Muscle layer of colon (tissue), 2 donors: ENCODE results near the gene DNM2.
A peak's percentile ranks its signal among the peaks of the same experiment; 100 is the strongest.

ENCODE experiments used
- H3K27ac ChIP-seq: one replicate; pipeline ENCODE4 v1.7.0; 2013; ENCODE audit warnings: low read depth, mild to moderate bottlenecking, low read length, moderate library complexity
- H3K27me3 ChIP-seq, 2 donors: one replicate each; pipeline ENCODE4 v1.7.0; 2013; ENCODE audit warnings: low read length in 2 of 2, mild to moderate bottlenecking in 2 of 2; ENCODE audit not compliant: insufficient read depth in 2 of 2, control insufficient read depth in 1 of 2
- H3K36me3 ChIP-seq: one replicate; pipeline ENCODE4 v1.7.0; 2013; ENCODE audit warnings: mild to moderate bottlenecking, low read length; ENCODE audit not compliant: insufficient read depth
- H3K4me1 ChIP-seq: one replicate; pipeline ENCODE4 v1.7.0; 2013; ENCODE audit warnings: mild to moderate bottlenecking, low read length; ENCODE audit not compliant: insufficient read depth
- H3K4me3 ChIP-seq, 2 donors: one replicate each; pipeline ENCODE4 v1.7.0; 2013; ENCODE audit warnings: low read length in 2 of 2, low read depth in 1 of 2, mild to moderate bottlenecking in 1 of 2, moderate library complexity in 1 of 2
- H3K9ac ChIP-seq: one replicate; pipeline ENCODE4 v1.7.0; 2013; ENCODE audit warnings: low read length
- H3K9me3 ChIP-seq: one replicate; pipeline ENCODE4 v1.7.0; 2013; ENCODE audit warnings: mild to moderate bottlenecking, low read length
- donor health status: abdominal sarcoma.
- donor health status: Adenocarcinoma of cecum.

DNM2 gene

DNA sequence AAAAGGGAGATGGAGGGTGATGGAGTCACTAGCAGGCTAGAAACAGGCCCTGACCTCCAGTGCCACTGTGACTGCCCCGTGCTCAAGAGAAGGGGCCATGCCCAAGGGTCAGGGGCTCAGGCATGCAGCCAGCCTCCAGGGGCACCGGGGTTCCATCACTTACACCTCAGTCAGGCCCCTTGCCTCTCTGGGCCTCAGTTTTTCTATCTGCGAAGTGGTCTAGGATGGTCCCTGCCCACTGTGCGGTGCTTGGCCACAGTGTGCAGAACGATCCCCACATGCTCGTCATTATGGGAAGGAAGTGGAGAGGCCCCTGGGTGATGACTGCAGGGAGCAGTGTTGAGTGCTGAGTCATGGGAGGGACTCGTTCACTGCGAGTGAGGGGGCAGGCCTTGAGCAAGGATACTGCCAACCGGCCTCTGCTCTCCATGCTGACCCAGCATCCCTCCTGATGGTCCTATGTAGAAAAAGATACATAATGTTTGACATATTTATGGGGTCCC lies 95.1 kb downstream of the DNM2 start:
- Histone ChIP-seq H3K9me3 (no peaks in the 10 kb centered on the region), H3K4me1 (no peaks in the 10 kb centered on the region), H3K9ac (no peak overlapping the region), H3K27me3 (no peaks in the 10 kb centered on the region), H3K36me3 (peaks cover 52% of the 10 kb centered on the region), H3K27ac (peak overlapping the region; percentile 17), H3K4me3 (no peak overlapping the region)

DNA sequence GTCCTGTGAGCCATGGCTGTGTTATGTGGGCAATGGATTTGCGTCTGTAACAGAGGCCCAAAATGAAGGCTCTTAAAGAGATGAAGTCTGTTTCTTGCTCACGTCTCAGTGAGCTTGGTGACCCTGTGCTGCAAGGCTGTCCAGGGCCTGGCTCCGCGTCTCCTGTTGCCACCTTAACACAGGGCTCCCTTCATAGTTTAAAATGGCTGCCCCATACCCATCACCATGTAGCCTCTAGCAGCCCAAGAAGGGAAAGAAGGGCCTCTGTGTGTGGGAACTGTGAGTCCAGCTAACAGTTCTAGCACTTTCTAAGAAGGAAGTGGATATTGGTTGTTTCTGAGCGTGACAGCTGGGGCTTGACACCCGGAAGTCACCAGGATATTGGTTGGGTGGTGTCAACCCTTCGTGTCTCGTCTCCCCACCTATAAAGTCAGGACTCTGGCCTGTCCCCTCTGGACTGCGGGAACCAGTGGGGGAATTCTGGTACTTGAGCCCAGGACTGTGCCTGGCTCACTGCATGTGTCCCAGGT lies 97.2 kb downstream of the DNM2 start:
- no peaks in the 10 kb centered on the region for H3K27me3 ChIP-seq
- no peak overlapping the region for H3K9ac ChIP-seq
- H3K36me3 ChIP-seq, result peaks cover 42% of the 10 kb centered on the region
- H3K27ac ChIP-seq, result no peak overlapping the region
- no peaks in the 10 kb centered on the region for H3K9me3 ChIP-seq
- H3K4me3 ChIP-seq, result no peak overlapping the region
- no peaks in the 10 kb centered on the region for H3K4me1 ChIP-seq

DNA sequence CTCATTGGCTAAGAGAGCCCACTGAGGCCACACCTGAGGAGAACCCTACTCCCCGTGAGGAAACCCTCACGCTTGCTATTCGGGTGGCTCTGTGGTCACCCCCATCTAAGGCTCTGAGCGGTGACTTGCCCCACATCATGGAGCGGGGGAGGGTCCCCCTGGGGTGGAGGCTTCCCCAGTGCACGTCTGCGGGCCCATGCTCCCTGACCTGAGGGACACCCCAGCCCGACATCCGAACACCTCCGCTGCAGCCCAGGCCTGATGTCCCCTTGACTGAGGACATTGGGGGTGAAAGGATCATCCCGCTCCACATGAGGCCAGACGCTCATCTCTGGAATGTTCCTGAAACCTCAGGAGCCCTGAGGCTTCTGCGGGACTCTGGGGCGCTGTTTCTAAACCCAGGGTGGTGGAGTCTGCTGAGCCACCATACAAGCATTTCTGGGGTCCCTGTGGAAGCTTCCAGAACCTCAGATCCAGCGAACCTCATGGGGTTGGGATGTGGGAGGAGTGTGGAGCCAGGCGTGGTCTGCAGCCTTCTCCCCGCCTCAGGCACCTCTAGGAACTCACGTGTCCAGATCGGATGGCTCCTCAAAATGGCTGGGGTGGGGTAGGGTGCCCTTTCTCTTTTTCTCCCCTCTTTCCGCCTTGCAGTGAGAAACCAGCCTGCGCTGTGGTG lies 98.2 kb downstream of the DNM2 start:
- no peak overlapping the region for H3K9ac ChIP-seq
- peaks cover 42% of the 10 kb centered on the region for H3K36me3 ChIP-seq
- peak overlapping the region in 1 of 2 donors; percentile 43 for H3K4me3 ChIP-seq

DNA sequence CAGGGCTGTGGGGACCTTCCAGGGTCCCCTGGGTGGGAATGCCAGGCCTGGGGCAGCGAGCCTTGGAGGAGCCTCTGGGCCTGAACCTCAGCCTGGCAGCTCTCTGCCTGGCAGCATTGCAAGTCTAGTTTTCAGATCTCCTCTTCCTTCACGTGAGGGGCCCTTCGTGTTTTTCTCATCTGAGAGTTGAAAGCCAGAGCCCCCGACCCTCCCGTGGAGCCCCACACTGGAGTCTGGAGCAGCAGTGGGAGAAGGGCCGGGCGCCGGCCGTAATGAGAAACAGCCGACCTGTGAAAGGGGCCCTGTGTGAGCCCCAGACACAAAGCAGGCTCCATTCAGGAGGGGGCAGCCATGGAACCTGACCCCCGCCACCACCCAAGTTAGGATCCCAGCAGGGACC lies 98.8 kb downstream of the DNM2 start:
- H3K9me3 ChIP-seq, result no peaks in the 10 kb centered on the region
- no peak overlapping the region for H3K9ac ChIP-seq
- H3K4me3 ChIP-seq, result peak overlapping the region in 1 of 2 donors; percentile 43
- H3K27ac ChIP-seq, result no peak overlapping the region
- no peaks in the 10 kb centered on the region for H3K27me3 ChIP-seq
- peaks cover 40% of the 10 kb centered on the region for H3K36me3 ChIP-seq
- no peaks in the 10 kb centered on the region for H3K4me1 ChIP-seq

More for the DNA sequence above, 98.2 kb downstream of the DNM2 start:
- Histone ChIP-seq H3K4me1 (no peaks in the 10 kb centered on the region), H3K27ac (no peak overlapping the region), H3K27me3 (no peaks in the 10 kb centered on the region), H3K9me3 (no peaks in the 10 kb centered on the region)

DNA sequence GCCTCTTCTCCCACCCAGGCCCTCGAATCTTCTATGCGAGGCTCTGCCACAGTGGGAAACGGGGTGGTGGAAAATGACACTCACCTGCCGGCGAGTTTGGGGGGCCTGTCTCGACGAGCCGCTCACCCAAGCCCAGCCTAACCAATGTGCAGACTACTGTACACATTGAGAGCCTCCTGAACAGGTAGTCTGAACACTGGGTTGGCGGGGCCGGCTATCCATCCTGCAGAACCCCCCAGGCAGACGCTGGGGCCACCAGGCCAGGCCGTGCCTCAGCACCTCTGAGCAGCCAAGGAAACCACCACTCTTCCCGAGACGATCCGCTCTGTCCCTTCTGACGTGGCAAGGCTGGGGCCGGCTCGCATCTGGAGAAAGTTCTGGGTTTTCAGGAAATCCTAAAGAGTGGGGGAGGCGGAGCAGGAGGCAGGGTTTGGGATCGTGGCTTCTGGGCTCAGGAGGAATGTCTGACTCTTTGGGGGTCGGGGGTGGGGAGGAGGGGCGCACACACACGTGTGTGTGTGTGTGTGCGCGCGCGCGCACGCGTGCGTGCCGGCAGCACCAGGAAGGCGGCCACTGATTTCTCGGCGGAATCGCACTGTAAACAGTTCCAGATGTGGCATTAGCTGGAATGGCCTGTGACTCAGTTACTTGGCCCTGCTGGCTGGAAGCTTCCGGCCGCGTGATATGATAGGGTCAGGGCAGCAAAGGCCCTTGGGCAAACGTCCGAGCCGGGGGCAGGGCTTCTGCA lies 99.6 kb downstream of the DNM2 start:
- peaks cover 40% of the 10 kb centered on the region for H3K36me3 ChIP-seq
- H3K9me3 ChIP-seq, result no peaks in the 10 kb centered on the region

DNA sequence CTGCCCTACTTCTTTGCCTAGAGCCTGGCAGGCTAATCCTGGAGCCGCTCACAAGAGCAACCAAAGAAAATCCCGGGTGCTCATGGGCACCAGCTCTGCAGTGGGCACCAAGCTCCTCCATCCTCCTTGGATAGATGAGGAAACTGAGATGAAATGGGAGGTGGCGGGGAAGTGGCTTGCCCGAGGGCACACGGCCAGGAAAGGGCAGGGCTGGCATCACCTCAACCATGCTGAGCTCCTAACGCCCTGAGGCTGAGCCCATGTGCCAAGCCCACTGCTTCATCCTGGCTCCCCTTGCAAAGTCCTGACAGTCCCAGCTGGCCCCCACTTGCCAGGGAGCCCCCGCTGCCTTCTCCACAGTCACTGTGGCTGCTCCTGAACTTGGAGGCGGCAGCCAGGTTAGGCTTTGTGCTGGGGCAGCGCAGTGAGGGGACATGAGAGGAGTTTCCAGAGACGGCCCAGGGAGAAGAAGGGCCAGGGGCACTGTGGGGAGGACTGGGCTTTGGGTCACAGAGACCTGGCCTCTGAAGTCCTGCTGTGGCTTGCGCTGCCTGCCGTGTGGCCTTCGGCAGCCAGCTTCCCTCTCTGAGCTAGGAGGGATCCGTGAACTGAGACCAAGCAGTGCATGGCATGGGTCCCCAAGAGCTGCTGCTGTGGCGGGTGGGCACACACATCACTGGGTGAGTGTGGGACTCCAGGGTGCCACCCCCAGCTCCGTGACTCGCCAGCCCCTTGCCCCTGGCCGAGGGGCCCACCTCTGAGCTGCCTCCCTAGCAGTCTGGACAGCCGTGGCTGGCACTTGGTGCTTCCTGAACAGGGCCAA lies 100.6 kb downstream of the DNM2 start:
- Histone ChIP-seq H3K27me3 (no peaks in the 10 kb centered on the region), H3K36me3 (peaks cover 34% of the 10 kb centered on the region), H3K9ac (no peak overlapping the region), H3K4me3 (no peak overlapping the region), H3K9me3 (no peaks in the 10 kb centered on the region), H3K27ac (no peak overlapping the region), H3K4me1 (no peaks in the 10 kb centered on the region)

More for the DNA sequence above, 99.6 kb downstream of the DNM2 start:
- Histone ChIP-seq H3K27me3 (no peaks in the 10 kb centered on the region), H3K4me1 (no peaks in the 10 kb centered on the region), H3K4me3 (peak overlapping the region in 1 of 2 donors; percentile 43), H3K9ac (no peak overlapping the region), H3K27ac (no peak overlapping the region)

DNA sequence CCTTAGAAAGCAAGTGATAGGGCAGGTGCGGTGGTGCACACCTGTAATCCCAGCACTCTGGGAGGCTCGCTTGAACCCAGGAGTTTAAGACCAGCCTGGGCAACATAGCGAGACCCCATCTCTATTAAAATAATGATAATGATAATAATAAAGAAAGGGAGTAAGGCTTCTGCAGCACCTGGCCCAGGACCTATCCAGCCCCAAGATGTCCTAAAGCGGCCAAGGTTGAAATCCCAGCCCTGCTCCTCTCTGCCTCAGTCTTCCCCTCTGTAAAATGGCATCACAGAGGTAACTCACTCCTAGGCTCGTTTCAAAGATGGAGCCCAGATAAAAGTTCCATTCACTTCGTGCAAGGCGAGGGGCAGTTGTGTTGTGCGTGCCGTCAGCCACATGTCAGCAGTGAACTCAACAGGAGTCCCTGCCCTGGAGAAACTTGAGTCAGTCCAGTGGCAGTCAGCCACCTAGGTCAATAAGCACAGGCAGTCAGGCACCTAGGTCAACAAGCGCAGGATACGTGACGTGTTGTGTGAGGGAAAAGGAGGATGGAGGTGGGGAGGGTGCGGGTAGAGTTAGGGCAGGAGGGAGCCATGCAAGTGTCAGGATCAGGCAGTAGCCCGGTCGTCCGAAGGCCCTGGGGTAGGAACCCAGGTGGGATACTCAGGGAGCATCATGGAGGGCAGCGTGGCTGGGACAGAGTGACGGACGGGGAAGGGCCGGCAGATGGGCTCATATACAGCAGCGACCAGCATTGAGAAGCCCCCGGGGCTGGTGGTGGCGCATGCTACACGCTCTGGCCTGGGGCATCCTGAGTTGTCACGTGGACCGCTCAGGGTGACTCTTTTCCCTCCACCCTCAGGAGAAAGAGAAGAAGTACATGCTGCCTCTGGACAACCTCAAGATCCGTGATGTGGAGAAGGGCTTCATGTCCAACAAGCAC lies 101.5 kb downstream of the DNM2 start:
- H3K36me3 ChIP-seq, result peaks cover 35% of the 10 kb centered on the region
- H3K9me3 ChIP-seq, result no peaks in the 10 kb centered on the region
- H3K9ac ChIP-seq, result no peak overlapping the region
- H3K4me3 ChIP-seq, result no peak overlapping the region
- H3K4me1 ChIP-seq, result no peaks in the 10 kb centered on the region
- no peak overlapping the region for H3K27ac ChIP-seq
- no peaks in the 10 kb centered on the region for H3K27me3 ChIP-seq

DNA sequence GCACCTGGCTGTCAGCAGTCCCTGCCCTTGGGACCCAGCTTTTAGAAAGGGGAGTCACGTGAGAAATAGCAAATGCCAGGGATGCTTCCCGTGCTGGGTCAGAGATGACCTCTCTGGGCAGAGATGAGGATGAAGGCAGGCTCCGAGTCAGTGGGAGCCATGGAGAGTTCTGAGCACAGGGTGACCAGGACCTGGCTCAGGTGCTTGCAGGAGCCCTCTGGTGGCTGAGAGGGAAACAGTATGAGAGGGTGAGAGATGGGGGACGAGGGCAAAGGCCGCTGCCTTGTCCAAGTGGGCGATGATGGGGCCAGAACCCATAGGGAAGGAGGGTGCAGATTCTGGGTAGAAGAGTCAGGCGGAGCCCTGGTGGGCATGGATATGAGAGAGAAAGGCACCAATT lies 102.3 kb downstream of the DNM2 start:
- Histone ChIP-seq H3K27me3 (no peaks in the 10 kb centered on the region), H3K9me3 (no peaks in the 10 kb centered on the region), H3K27ac (no peak overlapping the region), H3K36me3 (peaks cover 35% of the 10 kb centered on the region), H3K4me1 (no peaks in the 10 kb centered on the region), H3K9ac (no peak overlapping the region), H3K4me3 (no peak overlapping the region)

DNA sequence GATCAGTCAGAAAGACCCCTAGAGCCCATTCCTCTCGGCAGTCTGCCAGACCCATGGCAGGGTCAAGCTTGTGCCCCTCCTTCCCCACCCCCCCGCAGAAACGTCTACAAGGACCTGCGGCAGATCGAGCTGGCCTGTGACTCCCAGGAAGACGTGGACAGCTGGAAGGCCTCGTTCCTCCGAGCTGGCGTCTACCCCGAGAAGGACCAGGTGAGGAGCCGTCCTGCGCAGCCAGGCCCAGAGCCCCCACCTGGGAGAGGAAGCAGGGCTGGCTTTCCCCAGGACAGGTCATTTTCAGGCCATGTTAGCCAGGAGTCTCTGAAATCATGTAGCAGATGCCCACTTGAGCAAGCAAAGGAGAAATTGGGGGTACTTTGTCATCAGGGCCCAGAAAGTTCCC lies 105.8 kb downstream of the DNM2 start:
- Histone ChIP-seq H3K27ac (no peak overlapping the region), H3K36me3 (peaks cover 50% of the 10 kb centered on the region), H3K4me3 (no peak overlapping the region), H3K9ac (no peak overlapping the region), H3K9me3 (no peaks in the 10 kb centered on the region), H3K4me1 (no peaks in the 10 kb centered on the region), H3K27me3 (no peaks in the 10 kb centered on the region)

DNA sequence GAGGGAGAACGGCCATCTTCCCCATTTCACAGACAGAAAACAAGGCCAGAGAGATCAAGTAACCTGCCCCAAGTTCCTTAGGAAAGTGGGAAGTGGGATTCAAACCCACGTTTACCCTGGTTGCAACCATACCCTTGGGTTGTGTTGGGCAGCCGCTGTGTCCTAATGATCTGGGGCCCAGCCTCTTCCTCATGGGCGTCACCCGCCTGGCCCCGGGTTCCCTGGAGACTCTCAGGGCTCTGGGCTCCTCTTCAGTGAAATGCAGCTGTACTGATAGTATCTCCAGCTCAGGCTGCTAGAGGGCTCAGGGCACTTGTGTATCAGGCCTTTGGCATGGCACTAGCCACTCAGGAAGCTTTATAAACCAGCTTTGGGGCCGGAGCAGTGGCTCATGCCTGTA lies 108.4 kb downstream of the DNM2 start:
- H3K36me3 ChIP-seq, result peaks cover 52% of the 10 kb centered on the region
- no peaks in the 10 kb centered on the region for H3K27me3 ChIP-seq
- no peak overlapping the region for H3K9ac ChIP-seq
- no peak overlapping the region for H3K4me3 ChIP-seq
- H3K4me1 ChIP-seq, result no peaks in the 10 kb centered on the region
- H3K9me3 ChIP-seq, result no peaks in the 10 kb centered on the region
- no peak overlapping the region for H3K27ac ChIP-seq
